ENCODE data around the gene BRK1.
"Not testable (repeated sequence)": the region's sequence is repeated elsewhere in the genome, so short reads cannot be mapped to it uniquely, and the experiment has no call there.

The BRK1 gene

GRCh38 chr3:10149226-10149625, 33.8 kb downstream of the BRK1 start:
- DNase-seq, result no peak

GRCh38 chr3:10150987-10151386, 35.5 kb downstream of the BRK1 start:
- no peak for DNase-seq

- DNase-seq, result no peak
These were observed 39.1 kb downstream of the BRK1 start for GRCh38 chr3:10154335-10155122.

- no peak for DNase-seq
These were observed 39.6 kb downstream of the BRK1 start for GRCh38 chr3:10155123-10155472.

GRCh38 chr3:10155658-10156057, 40.2 kb downstream of the BRK1 start:
- no peak for DNase-seq

- no peak for DNase-seq
These were observed 41.6 kb downstream of the BRK1 start for GRCh38 chr3:10157031-10157430.

GRCh38 chr3:10158555-10158954, 43.1 kb downstream of the BRK1 start:
- not testable (repeated sequence) for DNase-seq

GRCh38 chr3:10160346-10160745, 44.9 kb downstream of the BRK1 start:
- no peak for DNase-seq

GRCh38 chr3:10160925-10161324, 45.5 kb downstream of the BRK1 start:
- no peak for DNase-seq

GRCh38 chr3:10162185-10162584, 46.7 kb downstream of the BRK1 start:
- no peak for DNase-seq

- DNase-seq, result not testable (repeated sequence)
These were observed 48.7 kb downstream of the BRK1 start for GRCh38 chr3:10164201-10164545.

- no peak for DNase-seq
These were observed 49.3 kb downstream of the BRK1 start, which contains the start of gene IRAK2 for GRCh38 chr3:10164546-10165393. IRAK2 (plus strand) TSS chr3:10164919; CDS start chr3:10164955, 36 bp downstream.

- no peak for DNase-seq
These were observed 50.7 kb downstream of the BRK1 start for GRCh38 chr3:10166213-10166604.

- no peak for DNase-seq
These were observed 53.6 kb downstream of the BRK1 start for GRCh38 chr3:10169000-10169496.

- DNase-seq, result no peak
These were observed 55.5 kb downstream of the BRK1 start for GRCh38 chr3:10170915-10171478.

- DNase-seq, result no peak
These were observed 57.8 kb downstream of the BRK1 start for GRCh38 chr3:10173095-10173925.

GRCh38 chr3:10173926-10174435, 58.5 kb downstream of the BRK1 start:
- no peak for DNase-seq

- DNase-seq, result not testable (repeated sequence)
These were observed 59.9 kb downstream of the BRK1 start for GRCh38 chr3:10175334-10175733.

- DNase-seq, result not testable (repeated sequence)
These were observed 60.7 kb downstream of the BRK1 start for GRCh38 chr3:10176150-10176549.

Data from NCI-H1105 (cell line).